WTC11 (cell line): Measurements from ENCODE around the gene PDGFRB. TPM values are rescaled to one million over a fixed set of nuclear protein-coding genes. Genes with fewer than 3 reads are reported as not detected.

Source experiments
- ATAC-seq: fragments of 200-7000 bp; cut with Tn5 transposase; 2 replicates; pipeline ENCODE4 v1.10.0; 2021; ENCODE audit warnings: mild to moderate bottlenecking, moderate library complexity
- CTCF ChIA-PET: fragments of 300-600 bp; sonication (Branson Sonifier 250); formaldehyde crosslinking; loops from one replicate; lab custom pipeline; 2021; ENCODE audit warnings: antibody characterized with exemption; lab: Charles Lee
- POLR2A ChIA-PET: fragments of 350-600 bp; sonication (Branson Sonifier 250); formaldehyde crosslinking; loops from one replicate; lab custom pipeline; 2021; ENCODE audit warnings: antibody characterized with exemption; lab: Charles Lee
- DNase-seq: peaks from one replicate; pipeline ENCODE4 v3.0.0; 2021; ENCODE audit warnings: low spot score
- H3K27ac Mint-ChIP-seq: 2 replicates; pipeline ENCODE4 v1.8.0; 2021; ENCODE audit warnings: mixed read lengths
- H3K27me3 Mint-ChIP-seq: 2 replicates; pipeline ENCODE4 v1.8.0; 2021; ENCODE audit warnings: low read depth, mild to moderate bottlenecking, moderate library complexity, mixed read lengths
- H3K36me3 Mint-ChIP-seq: 2 replicates; pipeline ENCODE4 v1.8.0; 2021; ENCODE audit warnings: mixed read lengths
- H3K4me1 Mint-ChIP-seq: 2 replicates; pipeline ENCODE4 v1.8.0; 2022; ENCODE audit warnings: mixed read lengths
- H3K4me3 Mint-ChIP-seq: 2 replicates; pipeline ENCODE4 v1.8.0; 2021; ENCODE audit warnings: mild to moderate bottlenecking, moderate library complexity, mixed read lengths
- H3K9me3 Mint-ChIP-seq: 2 replicates; pipeline ENCODE4 v1.8.0; 2021; ENCODE audit warnings: mixed read lengths
- CBFB ChIP-seq: sonication (generic); formaldehyde crosslinking; IDR thresholded peaks from 2 replicates; pipeline ENCODE4 v1.8.1; 2022; ENCODE audit warnings: mild to moderate bottlenecking, low read depth, missing genetic modification reagents
- CREM ChIP-seq: sonication (generic); formaldehyde crosslinking; IDR thresholded peaks from 2 replicates; pipeline ENCODE4 v1.8.1; 2022; ENCODE audit warnings: mild to moderate bottlenecking, missing genetic modification reagents, moderate library complexity
- CTCF ChIP-seq: fragments of 200-600 bp; IDR thresholded peaks from 2 replicates; pipeline ENCODE4 v1.8.0; 2022; ENCODE audit warnings: antibody characterized with exemption
- E2F5 ChIP-seq: sonication (generic); formaldehyde crosslinking; IDR thresholded peaks from 2 replicates; pipeline ENCODE4 v1.8.1; 2022; ENCODE audit warnings: mild to moderate bottlenecking, moderate library complexity, missing genetic modification reagents
- FOXK1 ChIP-seq: sonication (generic); formaldehyde crosslinking; IDR thresholded peaks from 2 replicates; pipeline ENCODE4 v1.8.0; 2022; ENCODE audit warnings: mild to moderate bottlenecking, moderate library complexity, missing genetic modification reagents
- FOXP4 ChIP-seq: sonication (generic); formaldehyde crosslinking; IDR thresholded peaks from 2 replicates; pipeline ENCODE4 v1.8.0; 2022; ENCODE audit warnings: mild to moderate bottlenecking, missing genetic modification reagents
- HMGA2 ChIP-seq: fragments of 250-450 bp; sonication (Bioruptor Pico); IDR thresholded peaks from 2 replicates; pipeline ENCODE4 v1.4.0; 2021; ENCODE audit warnings: mild to moderate bottlenecking, moderate library complexity
- MXD4 ChIP-seq: fragments of 250-450 bp; sonication (Bioruptor Pico); IDR thresholded peaks from 2 replicates; pipeline ENCODE4 v1.8.0; 2021; ENCODE audit warnings: mild to moderate bottlenecking, moderate library complexity, borderline replicate concordance
- NR1H2 ChIP-seq: sonication (generic); formaldehyde crosslinking; IDR thresholded peaks from 2 replicates; pipeline ENCODE4 v1.9.0; 2021; ENCODE audit warnings: mild to moderate bottlenecking, moderate library complexity, missing genetic modification reagents
- PRDM15 ChIP-seq: sonication (generic); formaldehyde crosslinking; IDR thresholded peaks from 2 replicates; pipeline ENCODE4 v1.8.0; 2022; ENCODE audit warnings: missing genetic modification reagents
- PREB ChIP-seq: sonication (generic); formaldehyde crosslinking; IDR thresholded peaks from 2 replicates; pipeline ENCODE4 v1.8.1; 2022; ENCODE audit warnings: mild to moderate bottlenecking, missing genetic modification reagents, moderate library complexity, borderline replicate concordance
- USF1 ChIP-seq: sonication (generic); formaldehyde crosslinking; IDR thresholded peaks from 2 replicates; pipeline ENCODE4 v1.8.0; 2022; ENCODE audit warnings: mild to moderate bottlenecking, missing genetic modification reagents
- ZBTB43 ChIP-seq: sonication (generic); formaldehyde crosslinking; IDR thresholded peaks from 2 replicates; pipeline ENCODE4 v1.8.1; 2023; ENCODE audit warnings: mild to moderate bottlenecking, missing genetic modification reagents
- ZNF121 ChIP-seq: sonication (generic); formaldehyde crosslinking; IDR thresholded peaks from 2 replicates; pipeline ENCODE4 v1.8.0; 2023; ENCODE audit warnings: missing genetic modification reagents
- ZNF138 ChIP-seq: sonication (generic); formaldehyde crosslinking; conservative IDR thresholded peaks from 2 replicates; pipeline ENCODE4 v1.8.1; 2022; ENCODE audit warnings: mild to moderate bottlenecking, moderate library complexity, missing genetic modification reagents
- ZNF281 ChIP-seq: sonication (generic); formaldehyde crosslinking; IDR thresholded peaks from 2 replicates; pipeline ENCODE4 v1.8.0; 2023; ENCODE audit warnings: mild to moderate bottlenecking, missing genetic modification reagents
- ZNF317 ChIP-seq: sonication (generic); formaldehyde crosslinking; IDR thresholded peaks from 2 replicates; pipeline ENCODE4 v1.8.1; 2023; ENCODE audit warnings: low read depth, mild to moderate bottlenecking, moderate library complexity, missing genetic modification reagents, borderline replicate concordance
- ZNF423 ChIP-seq: fragments of 250-450 bp; sonication (Bioruptor Pico); IDR thresholded peaks from 2 replicates; pipeline ENCODE4 v2.1.2; 2022; ENCODE audit warnings: mild to moderate bottlenecking, moderate library complexity
- ZSCAN18 ChIP-seq: fragments of 250-450 bp; sonication (Bioruptor Pico); IDR thresholded peaks from 2 replicates; pipeline ENCODE4 v2.1.2; 2022; ENCODE audit warnings: mild to moderate bottlenecking, moderate library complexity
- total RNA-seq: library from RNA; stranded (reverse); gene quantifications from 3 replicates; pipeline ENCODE4 v1.2.3, GENCODE V29; 2021

PDGFRB gene
- total RNA-seq, 1 experiment from 2014 or later: 5.1 TPM

GRCh38 chr5:150075806-150076205 lies 79.8 kb downstream of the PDGFRB start (continued):
- no peak for TF ChIP-seq ZSCAN18 (CRISPR knock-in tag)
- no peak for TF ChIP-seq CREM (CRISPR knock-in tag)

- Mint-ChIP-seq H3K4me1 (no peaks in the 10 kb centered on the region), H3K4me3 (no peak overlapping the region), H3K9me3 (no peaks in the 10 kb centered on the region), H3K36me3 (no peaks in the 10 kb centered on the region), H3K27me3 (no peaks in the 10 kb centered on the region), H3K27ac (no peak overlapping the region)
- no peak for TF ChIP-seq FOXK1 (CRISPR knock-in tag)
- TF ChIP-seq NR1H2 (CRISPR knock-in tag): no peak
- TF ChIP-seq CBFB (CRISPR knock-in tag): no peak
- no peak for TF ChIP-seq CTCF
- no peak for TF ChIP-seq ZNF121
- no peak for TF ChIP-seq ZNF138 (CRISPR knock-in tag)
- TF ChIP-seq ZNF281 (CRISPR knock-in tag): no peak
- no peak for TF ChIP-seq PREB (CRISPR knock-in tag)
- TF ChIP-seq USF1 (CRISPR knock-in tag): no peak
- no peak for TF ChIP-seq ZBTB43 (CRISPR knock-in tag)
- TF ChIP-seq E2F5 (CRISPR knock-in tag): no peak
- TF ChIP-seq MXD4: no peak
- TF ChIP-seq ZNF423: no peak
- no peak for TF ChIP-seq PRDM15 (CRISPR knock-in tag)
- no peak for TF ChIP-seq HMGA2 (CRISPR knock-in tag)
- TF ChIP-seq ZNF317 (CRISPR knock-in tag): no peak
- TF ChIP-seq FOXP4 (CRISPR knock-in tag): no peak
- DNase-seq (no peak), ATAC-seq (no peak)
- CTCF ChIA-PET: interaction anchor here (0.6 to 1.6 kb wide), 10 partner anchors 11 to 178 kb away, joined by 3 to 12 read pairs (median 3); partner anchors contain the start of gene PDGFRB
- POLR2A ChIA-PET: no interaction called here
Observed at GRCh38 chr5:150075233-150075632, 80.4 kb downstream of the PDGFRB start.
